ENCODE measurements around the gene TSR3. TPM values are rescaled to one million over a fixed set of nuclear protein-coding genes. Genes with fewer than 3 reads are reported as not detected.
"Not testable (repeated sequence)": the region's sequence is repeated elsewhere in the genome, so short reads cannot be mapped to it uniquely, and the experiment has no call there.

The TSR3 gene
- total RNA-seq, 2 donors from 2014 or later = 39.1 to 44.8 TPM

- DNase-seq (no peak), ATAC-seq (replicated peaks in 1 of 2) (no peak)
- H3K4me3 Mint-ChIP-seq = no peak overlapping the region
- H3K27me3 Mint-ChIP-seq (ENCODE audit: low read depth) = peaks cover 36% of the 10 kb centered on the region
- H3K27ac Mint-ChIP-seq = no peak overlapping the region
- H3K36me3 Mint-ChIP-seq (ENCODE audit: insufficient read depth in 2 of 2) = no peaks in the 10 kb centered on the region
- peaks cover 22% of the 10 kb centered on the region for H3K4me1 Mint-ChIP-seq (ENCODE audit: low read depth)
- H3K9me3 Mint-ChIP-seq = no peaks in the 10 kb centered on the region
Observed at GRCh38 chr16:1334739-1335138, 16.9 kb downstream of the TSR3 start.

DNA sequence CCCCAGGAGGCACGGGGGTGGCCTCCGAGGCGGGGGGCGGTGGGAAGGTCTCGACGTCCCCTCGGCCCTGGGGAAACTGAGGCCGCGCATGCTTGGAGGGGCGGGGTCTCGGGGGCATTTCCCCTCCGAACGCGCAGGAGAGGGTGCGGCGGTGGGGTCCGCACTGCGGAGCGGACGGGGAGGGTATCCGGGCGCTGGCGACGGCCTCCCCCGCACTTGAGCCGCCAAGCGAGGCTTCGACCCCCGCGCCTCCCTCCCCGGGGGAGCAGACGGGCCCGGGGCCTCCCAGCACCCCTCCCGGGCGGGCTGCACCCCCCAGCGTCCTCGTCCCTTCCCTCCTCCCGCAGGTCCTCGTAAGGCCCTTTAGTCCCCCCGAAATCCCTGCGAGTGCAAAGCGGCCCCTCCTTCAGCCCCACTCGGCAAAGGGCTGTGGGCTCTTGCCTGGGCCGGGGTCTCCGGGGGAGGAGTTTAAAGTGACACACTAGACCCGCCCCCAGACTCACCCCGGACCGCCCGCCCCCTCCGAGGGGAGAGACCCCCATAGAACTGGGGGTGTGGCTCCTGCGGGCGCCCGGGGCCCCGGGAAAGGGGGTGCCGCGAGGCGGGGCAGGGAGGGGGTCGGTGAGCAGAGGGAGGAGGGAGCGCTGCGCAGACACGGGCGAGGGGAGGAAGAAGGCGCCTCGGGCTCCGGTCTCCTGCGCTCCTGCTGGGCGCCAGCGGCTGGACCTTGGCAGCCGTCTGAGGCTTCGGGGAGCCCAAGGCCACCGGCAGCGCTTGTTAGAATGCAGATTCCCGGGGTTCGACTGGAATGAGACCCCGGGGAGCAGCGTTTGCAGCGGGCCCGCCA lies 17.6 kb downstream of the TSR3 start:
- Mint-ChIP-seq H3K27ac (no peak overlapping the region), H3K4me1 (ENCODE audit: low read depth) (peaks cover 22% of the 10 kb centered on the region), H3K9me3 (no peaks in the 10 kb centered on the region), H3K4me3 (peak overlapping the region in 1 of 2 donors; percentile 29), H3K36me3 (ENCODE audit: insufficient read depth in 2 of 2) (no peaks in the 10 kb centered on the region), H3K27me3 (ENCODE audit: low read depth) (peaks cover 36% of the 10 kb centered on the region)
- DNase-seq (no peak), ATAC-seq (replicated peaks in 1 of 2) (no peak)

- Mint-ChIP-seq H3K27ac (peak within 1 kb of the TSS; percentile 38), H3K36me3 (ENCODE audit: insufficient read depth in 2 of 2) (no peaks in the 10 kb centered on the region), H3K9me3 (no peaks in the 10 kb centered on the region), H3K27me3 (ENCODE audit: low read depth) (peaks cover 36% of the 10 kb centered on the region), H3K4me3 (peak within 1 kb of the TSS; percentile 78), H3K4me1 (ENCODE audit: low read depth) (peaks cover 22% of the 10 kb centered on the region)
- ATAC-seq (replicated peaks in 1 of 2) = peak; percentile 70 to 75
- peak; percentile 62 to 67 for DNase-seq
Observed at GRCh38 chr16:1333149-1333812, 18.4 kb downstream of the TSR3 start, which contains the start of gene BAIAP3. TSS of gene BAIAP3 (plus strand) at chr16:1333645. CDS start at chr16:1338550, 4,905 bp downstream.

DNA sequence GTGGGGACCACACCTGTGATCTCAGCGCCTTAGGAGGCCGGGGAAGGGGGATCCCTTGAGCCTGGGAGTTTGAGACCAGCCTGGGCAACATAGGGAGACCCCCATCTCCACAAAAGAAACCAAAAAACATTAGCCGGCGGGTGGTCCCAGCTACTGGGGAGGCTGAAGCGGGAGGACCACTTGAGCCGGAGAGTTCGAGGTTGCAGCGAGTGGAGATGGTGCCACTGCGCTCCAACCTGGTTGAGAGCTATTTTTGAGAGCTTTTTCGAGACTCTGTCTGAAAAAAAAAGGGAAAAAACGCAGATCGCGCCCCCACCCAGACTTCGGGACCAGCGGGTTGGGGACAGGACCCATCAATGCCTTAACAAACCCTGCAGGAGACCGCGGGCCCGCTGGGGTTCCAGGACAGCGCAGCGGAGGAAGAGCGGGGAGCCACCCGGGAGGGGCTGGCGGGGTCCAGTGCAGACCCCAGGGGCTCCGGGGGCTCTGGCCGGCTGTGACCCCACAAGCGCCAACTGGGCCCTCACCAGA lies 19.0 kb downstream of the TSR3 start:
- Mint-ChIP-seq H3K4me3 (peak overlapping the region; percentile 78), H3K4me1 (ENCODE audit: low read depth) (peaks cover 22% of the 10 kb centered on the region), H3K9me3 (no peaks in the 10 kb centered on the region), H3K27me3 (ENCODE audit: low read depth) (peaks cover 36% of the 10 kb centered on the region), H3K27ac (peak overlapping the region; percentile 38), H3K36me3 (ENCODE audit: insufficient read depth in 2 of 2) (no peaks in the 10 kb centered on the region)
- peak; percentile 5 to 11 for ATAC-seq (replicated peaks in 1 of 2)
- no peak for DNase-seq

DNA sequence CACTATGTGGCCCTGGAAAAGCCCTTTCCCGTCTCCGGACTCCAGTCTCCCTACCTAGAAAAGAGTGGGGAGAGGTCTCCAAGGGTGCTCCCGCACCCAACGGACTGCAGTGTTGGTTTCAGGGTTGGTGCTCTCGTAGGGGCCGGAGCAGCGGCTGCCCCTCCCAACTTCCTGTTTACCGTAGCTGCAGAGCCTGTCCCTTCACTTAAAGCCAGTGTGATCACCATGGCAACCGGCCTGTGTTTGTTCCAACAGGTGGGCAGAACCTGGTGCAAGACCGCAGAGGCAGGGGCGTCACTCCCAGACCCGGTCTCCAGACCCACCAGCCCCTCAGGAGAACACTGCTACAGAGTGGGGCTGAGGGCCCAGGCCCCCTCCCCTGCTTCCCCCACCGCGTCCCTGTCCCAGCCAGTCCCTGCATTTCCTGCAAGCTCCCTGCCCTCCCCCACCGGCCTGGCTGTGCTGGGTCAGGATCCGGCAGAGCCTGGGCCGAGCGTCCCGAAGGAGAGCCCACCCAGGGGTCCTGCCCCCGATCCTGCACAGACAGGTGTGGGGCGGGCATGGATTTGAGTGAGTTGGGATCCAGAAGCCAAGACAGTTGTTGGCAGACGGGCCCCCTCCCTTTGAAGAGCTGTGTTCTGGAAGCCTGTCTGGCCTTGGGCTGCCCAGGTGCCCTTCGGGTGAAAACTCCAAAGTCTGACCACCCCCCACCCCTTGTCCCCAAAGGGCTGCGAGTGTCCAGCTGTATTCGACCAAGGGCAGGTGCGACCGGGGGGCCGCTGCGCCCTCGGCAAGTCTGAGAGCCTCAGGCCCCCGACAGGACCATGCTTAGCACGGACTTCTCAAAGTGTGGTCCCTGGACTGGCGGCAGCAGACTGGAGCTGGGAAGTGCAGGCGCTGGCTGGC lies 19.7 kb downstream of the TSR3 start:
- peak overlapping the region; percentile 38 for H3K27ac Mint-ChIP-seq
- peaks cover 36% of the 10 kb centered on the region for H3K27me3 Mint-ChIP-seq (ENCODE audit: low read depth)
- DNase-seq (peak in 1 of 2 donors; percentile 42), ATAC-seq (replicated peaks in 1 of 2) (peak; percentile 25 to 29)
- peak overlapping the region; percentile 78 for H3K4me3 Mint-ChIP-seq
- H3K4me1 Mint-ChIP-seq (ENCODE audit: low read depth) = peaks cover 22% of the 10 kb centered on the region
- H3K36me3 Mint-ChIP-seq (ENCODE audit: insufficient read depth in 2 of 2) = no peaks in the 10 kb centered on the region
- no peaks in the 10 kb centered on the region for H3K9me3 Mint-ChIP-seq

DNA sequence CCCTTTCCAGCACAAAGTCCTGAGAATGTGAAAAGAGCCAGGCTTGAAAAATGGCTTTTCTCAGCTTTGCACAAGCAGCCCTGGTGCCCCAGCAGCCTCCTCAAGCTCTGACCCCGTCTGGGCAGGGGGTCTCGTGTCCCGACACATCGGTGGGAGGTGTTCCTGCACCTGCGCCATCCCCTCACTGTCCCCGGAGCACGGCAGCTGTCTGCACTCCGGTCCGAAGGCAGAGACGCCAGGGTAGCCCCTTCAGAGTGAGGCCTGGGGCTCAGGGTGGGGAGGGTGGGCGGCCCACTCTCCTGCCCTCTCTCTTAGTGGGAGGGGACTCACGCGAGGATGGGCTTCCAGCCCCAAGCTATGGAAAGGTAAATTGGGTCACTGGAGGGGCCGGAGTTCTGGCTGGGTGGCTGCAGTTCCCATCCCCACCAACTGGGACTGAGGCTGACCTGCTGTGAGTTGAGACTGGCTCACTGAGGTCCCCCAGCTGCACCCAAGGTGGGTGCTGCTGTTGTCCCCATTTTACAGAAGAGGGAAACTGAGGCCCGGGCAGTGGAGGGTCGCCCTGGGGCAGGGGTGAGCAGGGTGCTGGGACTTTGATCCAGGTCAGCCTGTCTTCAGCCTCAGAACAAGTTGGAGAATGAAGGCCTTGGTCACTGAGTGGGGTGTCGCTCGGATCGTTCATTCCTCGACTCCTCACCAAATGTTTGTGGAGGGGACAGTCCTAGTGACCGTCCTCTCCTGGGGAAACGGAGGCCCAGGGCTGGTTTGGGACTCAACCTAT lies 20.6 kb downstream of the TSR3 start:
- Mint-ChIP-seq H3K4me1 (ENCODE audit: low read depth) (peaks cover 21% of the 10 kb centered on the region), H3K4me3 (peak overlapping the region in 1 of 2 donors; percentile 7), H3K27me3 (ENCODE audit: low read depth) (peaks cover 35% of the 10 kb centered on the region), H3K36me3 (ENCODE audit: insufficient read depth in 2 of 2) (peaks cover 0 to 2% of the 10 kb centered on the region in 2 donors), H3K9me3 (no peaks in the 10 kb centered on the region), H3K27ac (no peak overlapping the region)
- DNase-seq = no peak
- no peak for ATAC-seq (replicated peaks in 1 of 2)

GRCh38 chr16:1330260-1330914 lies 21.3 kb downstream of the TSR3 start:
- ATAC-seq (replicated peaks in 1 of 2) = peak in 1 of 2 donors; percentile 8
- no peak for DNase-seq
- no peak overlapping the region for H3K4me3 Mint-ChIP-seq

GRCh38 chr16:1328961-1329360 lies 22.7 kb downstream of the TSR3 start:
- DNase-seq; H3K36me3 Mint-ChIP-seq (ENCODE audit: insufficient read depth in 2 of 2); ATAC-seq (replicated peaks in 1 of 2); H3K27ac Mint-ChIP-seq; H3K9me3 Mint-ChIP-seq; H3K4me3 Mint-ChIP-seq: not testable (repeated sequence)
- peaks cover 14% of the 10 kb centered on the region for H3K4me1 Mint-ChIP-seq (ENCODE audit: low read depth)
- H3K27me3 Mint-ChIP-seq (ENCODE audit: low read depth) = peaks cover 16% of the 10 kb centered on the region

More at GRCh38 chr16:1330260-1330914, 21.3 kb downstream of the TSR3 start:
- no peaks in the 10 kb centered on the region for H3K9me3 Mint-ChIP-seq
- peaks cover 28% of the 10 kb centered on the region for H3K27me3 Mint-ChIP-seq (ENCODE audit: low read depth)
- H3K4me1 Mint-ChIP-seq (ENCODE audit: low read depth) = peaks cover 14% of the 10 kb centered on the region
- peaks cover 0 to 2% of the 10 kb centered on the region in 2 donors for H3K36me3 Mint-ChIP-seq (ENCODE audit: insufficient read depth in 2 of 2)
- H3K27ac Mint-ChIP-seq = no peak overlapping the region

GRCh38 chr16:1328136-1328535 lies 23.5 kb downstream of the TSR3 start:
- DNase-seq; H3K36me3 Mint-ChIP-seq (ENCODE audit: insufficient read depth in 2 of 2); H3K27ac Mint-ChIP-seq; H3K9me3 Mint-ChIP-seq; H3K4me3 Mint-ChIP-seq; ATAC-seq (replicated peaks in 1 of 2): not testable (repeated sequence)
- H3K4me1 Mint-ChIP-seq (ENCODE audit: low read depth) = peaks cover 14% of the 10 kb centered on the region
- H3K27me3 Mint-ChIP-seq (ENCODE audit: low read depth) = peaks cover 16% of the 10 kb centered on the region

DNA sequence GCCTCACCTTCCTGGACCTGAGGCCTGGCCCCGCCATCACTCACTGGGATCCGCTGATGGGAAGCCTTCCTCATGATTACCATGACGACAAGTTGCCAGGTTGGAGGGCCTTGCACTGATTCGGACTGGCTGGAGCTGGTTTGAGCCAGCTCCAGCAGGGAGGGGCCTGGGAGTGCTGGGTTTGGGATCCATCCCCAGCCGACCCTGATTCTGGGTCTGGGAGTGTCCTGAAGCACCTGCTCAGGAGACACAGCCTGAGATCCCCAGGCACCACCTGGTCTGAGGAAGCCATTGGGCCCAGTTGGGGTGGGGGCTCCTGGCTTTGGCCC lies 24.1 kb downstream of the TSR3 start:
- Mint-ChIP-seq H3K4me3 (no peak overlapping the region), H3K9me3 (no peaks in the 10 kb centered on the region), H3K27me3 (ENCODE audit: low read depth) (peaks cover 12% of the 10 kb centered on the region), H3K27ac (no peak overlapping the region), H3K4me1 (ENCODE audit: low read depth) (peaks cover 12% of the 10 kb centered on the region), H3K36me3 (ENCODE audit: insufficient read depth in 2 of 2) (peaks cover 3 to 6% of the 10 kb centered on the region in 2 donors)
- no peak for ATAC-seq (replicated peaks in 1 of 2)
- no peak for DNase-seq

DNA sequence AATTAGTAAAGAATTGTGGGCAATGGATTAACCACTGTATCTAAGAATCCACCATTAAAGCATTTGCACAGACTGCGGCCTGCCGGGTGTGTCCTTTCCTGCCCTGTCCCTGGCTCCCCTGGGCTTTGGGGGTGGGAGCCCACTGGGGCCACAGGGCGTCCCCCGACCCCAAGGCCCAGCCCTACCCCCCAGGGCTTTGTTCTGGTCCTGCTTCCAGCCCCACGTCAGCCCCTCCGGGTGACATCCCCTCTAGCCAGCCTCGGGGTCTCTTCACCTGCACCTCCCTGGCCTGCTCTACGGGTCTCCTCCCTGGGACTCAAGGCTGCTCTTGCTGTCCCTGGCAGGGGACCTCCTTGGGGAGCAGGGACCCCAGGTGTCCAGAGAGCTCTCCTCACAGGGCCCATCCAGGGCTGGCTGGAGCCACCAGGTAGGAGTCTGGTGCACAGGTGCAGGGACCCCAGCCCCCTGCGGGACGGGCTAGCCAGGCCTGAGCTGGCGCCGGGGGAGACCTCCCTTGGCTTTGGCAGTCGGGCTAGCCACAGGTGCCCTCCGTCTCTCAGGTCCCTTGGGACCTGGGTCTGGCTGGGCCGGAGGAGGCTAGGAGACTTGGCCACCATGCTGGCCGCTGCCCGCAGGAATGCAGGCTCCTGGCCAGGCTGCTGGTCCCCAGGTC lies 24.6 kb downstream of the TSR3 start:
- H3K4me1 Mint-ChIP-seq (ENCODE audit: low read depth) = peaks cover 8% of the 10 kb centered on the region
- no peak overlapping the region for H3K4me3 Mint-ChIP-seq
- no peaks in the 10 kb centered on the region for H3K9me3 Mint-ChIP-seq
- H3K27ac Mint-ChIP-seq = no peak overlapping the region
- ATAC-seq (replicated peaks in 1 of 2) (peak in 1 of 2 donors; percentile 7), DNase-seq (no peak)
- H3K36me3 Mint-ChIP-seq (ENCODE audit: insufficient read depth in 2 of 2) = peaks cover 3 to 6% of the 10 kb centered on the region in 2 donors
- H3K27me3 Mint-ChIP-seq (ENCODE audit: low read depth) = peaks cover 8% of the 10 kb centered on the region
